Lung microvascular endothelial cell (primary cell): Measurements from ENCODE around the gene EN2. TPM values are rescaled to one million over a fixed set of nuclear protein-coding genes. Genes with fewer than 3 reads are reported as not detected.

Source experiments
- DNase-seq, 2 donors: peaks; one replicate each; pipeline versions ENCODE4 v3.0.0 to v3.0.0-alpha.2; 2010; ENCODE audit warnings: low read depth in 2 of 2
- total RNA-seq: library from RNA; depleted of rRNA; stranded (reverse); fragments of >200 nt; gene quantifications from 2 replicates; pipeline ENCODE4 v1.2.1, GENCODE V29; 2014

Gene EN2
- total RNA-seq, 1 donor from 2014 or later: not detected

DNA sequence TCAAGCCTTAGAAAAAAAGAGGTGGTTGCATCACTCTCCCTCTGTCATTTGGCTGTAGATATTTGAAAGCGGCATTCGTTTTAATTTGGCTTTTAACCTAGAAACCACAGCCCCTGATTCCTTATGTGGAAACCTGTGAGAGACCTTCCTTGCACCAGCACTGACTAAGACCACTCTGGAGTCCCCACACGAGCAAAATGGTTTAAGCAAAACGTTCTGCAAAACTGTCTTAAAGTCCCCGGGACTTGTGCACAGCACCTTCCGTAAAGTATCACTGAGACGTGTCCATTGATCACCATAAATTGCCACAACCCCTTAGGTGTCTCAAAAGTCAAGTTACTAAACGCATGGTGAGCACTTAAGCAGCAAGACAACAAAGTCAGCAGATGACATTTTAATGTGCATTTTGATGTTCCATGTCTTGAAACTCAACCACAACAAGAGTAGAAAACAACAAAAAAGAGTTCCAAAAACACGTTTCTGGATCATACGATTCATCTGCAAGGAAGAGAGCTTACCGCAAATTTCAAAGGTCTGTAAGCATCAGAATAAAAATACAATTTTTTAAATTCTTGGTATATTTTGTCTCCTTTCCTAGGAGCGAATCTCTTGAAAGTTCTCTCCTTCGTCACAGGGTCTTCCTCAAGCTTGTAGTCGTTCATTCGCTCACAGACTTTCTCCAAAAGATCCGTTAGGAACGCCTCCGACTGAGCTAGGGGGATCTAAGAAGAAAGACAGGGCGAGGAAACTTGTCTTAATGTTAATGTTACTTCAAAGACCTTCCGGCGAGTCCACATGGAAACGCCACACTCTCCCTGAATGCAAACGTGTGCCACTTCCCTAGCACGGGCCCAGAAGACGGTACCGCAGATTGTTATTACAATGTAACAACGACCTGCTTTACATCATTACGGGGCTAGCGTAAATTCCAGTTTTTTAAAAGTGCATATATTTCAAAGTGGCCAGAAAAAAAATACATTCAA, 50.7 kb downstream of the EN2 start:
- DNase-seq: no peak

DNA sequence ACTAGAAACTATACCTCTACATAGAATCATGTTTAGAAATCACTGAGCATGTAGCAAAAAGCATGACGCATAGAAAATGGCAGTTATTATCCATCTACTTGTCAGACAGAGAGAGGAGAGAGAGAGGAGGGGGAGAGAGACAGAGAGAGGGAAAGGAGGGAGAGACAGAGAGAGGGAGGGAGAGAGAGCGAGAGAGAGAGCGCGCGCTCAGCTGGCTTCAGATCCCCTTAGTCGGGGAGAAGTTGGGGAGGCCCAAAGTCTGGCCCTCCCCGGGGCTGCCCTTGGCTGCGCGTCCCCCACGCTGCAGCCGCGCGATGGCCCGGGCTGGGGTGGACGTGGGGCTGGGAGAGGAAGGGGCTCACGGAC, 51.4 kb downstream of the EN2 start:
- no peak for DNase-seq

DNA sequence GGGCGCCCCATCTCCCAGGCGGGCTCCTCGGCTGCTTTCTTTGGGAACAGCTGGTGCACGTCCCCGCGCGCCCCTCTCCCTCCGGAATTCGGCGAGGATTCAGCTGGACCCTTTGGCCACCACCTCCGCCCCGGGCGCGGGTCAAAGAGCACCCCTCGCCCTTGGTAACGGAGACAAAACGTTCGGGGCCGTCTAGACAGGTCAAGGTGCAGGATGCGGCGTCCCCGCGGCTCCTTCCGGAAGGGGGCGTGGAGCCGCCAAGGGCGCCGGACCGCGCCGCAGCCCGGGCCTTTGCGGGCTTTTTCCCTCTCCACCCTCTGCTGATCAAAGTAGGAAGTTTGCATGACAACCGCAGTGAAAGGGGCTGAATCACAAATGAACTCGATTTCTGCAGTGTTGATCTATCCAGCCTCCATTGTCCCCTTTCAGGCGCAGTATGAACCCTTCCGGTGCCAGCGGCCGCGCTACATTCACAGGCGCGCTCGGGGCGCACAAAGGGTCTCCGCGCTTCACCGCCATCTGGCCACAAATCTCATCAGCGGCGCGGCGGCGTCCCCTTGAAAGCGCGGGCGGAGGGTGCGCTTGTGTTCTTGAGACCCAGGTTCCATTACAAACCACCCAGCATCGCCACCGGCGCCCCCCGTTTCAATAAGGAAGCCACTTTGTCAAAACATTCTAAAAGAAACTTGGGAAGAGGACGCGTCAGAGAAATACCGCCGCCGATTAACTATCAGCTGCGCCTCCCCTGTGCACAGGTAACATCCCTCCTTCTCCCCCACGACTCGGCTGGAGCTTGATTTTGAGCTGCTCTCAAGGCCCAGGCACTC, 52.0 kb downstream of the EN2 start:
- no peak for DNase-seq

DNA sequence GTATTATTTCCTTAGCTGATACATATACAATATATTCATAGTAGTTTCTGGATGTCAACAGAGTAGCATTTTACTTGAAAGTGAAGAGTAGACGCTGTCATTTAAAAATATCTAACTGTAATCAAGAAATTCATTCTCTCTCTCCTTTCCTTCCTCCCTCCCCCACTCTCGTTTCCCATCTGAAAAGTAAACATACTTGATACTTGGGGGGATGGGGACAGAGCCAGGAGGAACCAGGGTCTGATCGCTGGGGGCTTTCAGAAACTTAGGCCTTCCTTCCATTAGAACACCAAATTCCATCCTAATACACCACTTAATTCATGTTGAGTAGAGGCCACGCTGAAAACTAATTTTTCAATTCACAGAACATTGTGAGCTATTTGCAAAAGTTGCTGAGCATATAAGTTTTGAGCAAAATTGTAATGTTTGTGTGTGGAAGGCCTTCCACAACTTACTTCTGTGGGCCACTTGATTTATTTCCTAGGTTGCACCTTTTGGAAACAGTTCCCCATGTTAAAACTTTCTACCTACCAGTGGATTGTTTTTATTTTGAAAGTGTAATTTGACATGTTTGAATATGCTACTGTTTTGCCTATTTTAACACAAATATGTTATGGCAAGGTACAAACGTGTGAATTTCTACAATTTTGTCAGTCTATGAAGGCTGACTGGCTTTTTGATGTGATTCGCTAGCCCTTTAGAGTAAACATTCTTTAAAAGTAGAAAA, 53.2 kb downstream of the EN2 start:
- DNase-seq: no peak

DNA sequence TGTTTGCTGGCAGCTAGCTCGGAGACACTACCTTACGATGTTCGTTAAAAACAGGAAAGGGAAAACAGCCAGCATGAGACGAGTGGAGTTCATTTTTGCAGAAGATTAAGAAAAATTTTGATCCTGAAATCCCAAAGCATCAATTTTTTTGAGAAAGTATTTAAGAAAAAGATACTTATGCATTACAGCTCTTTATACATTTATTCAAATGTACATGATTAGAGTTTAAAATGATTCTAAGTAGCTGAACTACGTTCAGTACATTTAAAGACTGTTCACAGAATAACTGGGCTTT, 53.7 kb downstream of the EN2 start:
- DNase-seq: no peak

DNA sequence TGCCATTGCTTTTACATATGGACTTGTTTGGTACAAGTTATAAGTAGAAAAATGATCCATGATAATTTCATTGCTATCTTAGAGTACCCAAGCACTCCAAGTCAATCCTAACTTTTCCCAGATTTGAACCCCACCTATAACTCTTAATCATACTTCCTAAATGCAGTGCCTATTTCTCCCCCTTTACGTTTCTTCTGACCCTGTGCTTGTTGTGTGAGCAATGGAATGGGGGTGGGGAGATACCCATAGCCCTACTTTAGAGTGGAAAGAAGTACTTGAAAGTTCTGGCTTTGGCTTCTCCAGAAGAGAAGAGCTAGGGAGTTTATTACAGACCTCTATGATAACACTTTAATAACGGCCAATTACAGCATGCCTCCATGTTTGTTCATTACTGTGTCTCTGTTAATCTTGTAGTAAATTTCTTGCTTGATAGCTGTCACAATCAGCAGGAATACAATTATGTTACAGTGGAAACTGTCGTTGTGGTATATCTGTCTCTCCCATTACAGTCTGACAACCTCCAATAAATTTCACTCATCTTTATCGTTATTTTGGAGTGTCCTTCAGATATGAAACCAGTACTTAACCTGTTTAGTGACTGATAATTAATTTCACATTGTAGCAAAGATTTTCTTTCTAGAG, 54.4 kb downstream of the EN2 start:
- no peak for DNase-seq

DNA sequence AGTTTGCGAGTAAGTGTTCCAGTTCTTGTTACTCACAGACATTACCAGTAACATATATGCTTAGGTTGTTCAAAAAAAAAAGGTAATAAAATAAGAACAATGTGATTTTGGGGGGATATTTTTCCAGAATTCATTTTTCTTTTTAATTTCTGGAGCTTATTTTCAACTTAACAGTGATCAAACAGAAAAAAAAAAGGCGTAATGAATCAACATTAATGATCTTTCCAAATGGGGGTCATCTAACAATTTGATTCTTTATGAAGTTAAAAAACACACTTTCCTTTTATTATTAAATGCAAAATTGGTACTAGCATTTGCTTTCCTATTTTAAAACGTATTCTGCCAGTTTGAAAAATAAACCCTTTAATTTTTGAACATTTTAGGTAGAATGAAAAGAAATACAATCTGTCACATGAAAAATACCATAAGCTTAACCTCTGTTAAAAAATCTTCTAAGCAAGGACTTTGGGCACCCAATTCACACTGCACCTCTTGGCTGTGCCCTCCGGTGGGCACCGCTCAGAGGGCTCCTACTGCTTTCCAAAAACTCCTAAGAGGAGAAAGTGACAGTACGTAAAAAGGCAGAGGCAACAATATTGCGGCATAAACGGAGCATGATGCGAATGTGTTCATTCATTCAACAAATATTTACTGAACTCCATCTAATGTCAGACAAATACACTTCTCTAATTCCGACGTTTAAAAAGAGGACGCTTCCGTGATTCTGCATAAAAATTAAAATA, 55.8 kb downstream of the EN2 start:
- DNase-seq: no peak

DNA sequence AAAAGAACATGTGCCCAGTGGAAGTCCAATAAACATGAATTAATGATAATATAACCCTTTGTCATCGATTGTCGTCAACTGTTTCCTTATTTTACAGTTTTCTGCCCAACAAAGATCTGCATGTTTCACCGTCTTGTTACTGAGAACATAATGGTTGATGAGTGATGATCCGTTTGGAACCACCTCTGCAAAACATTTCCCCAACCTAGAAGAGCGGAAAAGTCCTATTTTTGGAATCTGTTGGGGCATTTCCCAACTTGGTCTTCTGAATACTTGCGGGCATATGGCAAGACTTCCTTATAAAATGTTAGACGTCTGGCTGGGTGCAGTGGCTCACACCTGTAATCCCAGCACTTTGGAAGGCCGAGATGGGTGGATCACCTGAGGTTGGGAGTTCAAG, 56.4 kb downstream of the EN2 start:
- no peak for DNase-seq

Other genes starting within 250 kb of the EN2 start
- 42.1 and 66.5 TPM in 2 replicates for gene INSIG1, start 160.3 kb upstream of the EN2 start, total RNA-seq
- gene CNPY1, start 88.4 kb downstream of the EN2 start, total RNA-seq: not detected in 2 replicates
- gene RBM33, start 186.5 kb downstream of the EN2 start, total RNA-seq: 13.3 and 21.4 TPM in 2 replicates